Measurements from ENCODE around the gene ACADSB.

- TF ChIP-seq CTCF (IDR thresholded peaks at IDR 0.05): no peak
- no peak for TF ChIP-seq POLR2A (IDR thresholded peaks at IDR 0.05)
These were observed 40.1 kb upstream of the ACADSB start for GRCh38 chr10:122968698-122969097.

Measured in ovary (tissue), 3 donors.